ENCODE data around the gene ATP5MC2. TPM values are rescaled to one million over a fixed set of nuclear protein-coding genes. Genes with fewer than 3 reads are reported as not detected.
A peak's percentile ranks its signal among the peaks of the same experiment; 100 is the strongest.
"Not testable (repeated sequence)": the region's sequence is repeated elsewhere in the genome, so short reads cannot be mapped to it uniquely, and the experiment has no call there.

ATP5MC2 gene
- total RNA-seq, 1 donor from 2014 or later = 283 TPM

GRCh38 chr12:53684654-53685220 is 8.9 kb upstream of the ATP5MC2 start:
- no peak for DNase-seq
- TF ChIP-seq CTCF (IDR thresholded peaks at IDR 0.05; ENCODE audit: partially characterized antibody, unreplicated experiment) = no peak
- H3K4me1 Mint-ChIP-seq (ENCODE audit: low read depth, unreplicated experiment) = no peaks in the 10 kb centered on the region
- no peak overlapping the region for H3K4me3 Mint-ChIP-seq (ENCODE audit: unreplicated experiment)
- peaks cover 2% of the 10 kb centered on the region for H3K27me3 Mint-ChIP-seq (ENCODE audit: unreplicated experiment)
- H3K9me3 Mint-ChIP-seq (ENCODE audit: unreplicated experiment) = no peaks in the 10 kb centered on the region
- H3K36me3 Mint-ChIP-seq (ENCODE audit: unreplicated experiment) = no peaks in the 10 kb centered on the region
- no peak overlapping the region for H3K27ac Mint-ChIP-seq (ENCODE audit: unreplicated experiment)

GRCh38 chr12:53683983-53684382 is 8.1 kb upstream of the ATP5MC2 start:
- H3K4me3 Mint-ChIP-seq (ENCODE audit: unreplicated experiment) = no peak overlapping the region
- no peak overlapping the region for H3K27ac Mint-ChIP-seq (ENCODE audit: unreplicated experiment)
- no peaks in the 10 kb centered on the region for H3K36me3 Mint-ChIP-seq (ENCODE audit: unreplicated experiment)
- no peak for DNase-seq
- peaks cover 2% of the 10 kb centered on the region for H3K4me1 Mint-ChIP-seq (ENCODE audit: low read depth, unreplicated experiment)
- no peak for TF ChIP-seq CTCF (IDR thresholded peaks at IDR 0.05; ENCODE audit: partially characterized antibody, unreplicated experiment)
- peaks cover 4% of the 10 kb centered on the region for H3K9me3 Mint-ChIP-seq (ENCODE audit: unreplicated experiment)
- H3K27me3 Mint-ChIP-seq (ENCODE audit: unreplicated experiment) = peaks cover 2% of the 10 kb centered on the region

- no peak overlapping the region for H3K4me3 Mint-ChIP-seq (ENCODE audit: unreplicated experiment)
- H3K4me1 Mint-ChIP-seq (ENCODE audit: low read depth, unreplicated experiment) = peaks cover 6% of the 10 kb centered on the region
- peaks cover 4% of the 10 kb centered on the region for H3K9me3 Mint-ChIP-seq (ENCODE audit: unreplicated experiment)
- H3K36me3 Mint-ChIP-seq (ENCODE audit: unreplicated experiment) = no peaks in the 10 kb centered on the region
- no peak overlapping the region for H3K27ac Mint-ChIP-seq (ENCODE audit: unreplicated experiment)
- no peak for DNase-seq
- no peak for TF ChIP-seq CTCF (IDR thresholded peaks at IDR 0.05; ENCODE audit: partially characterized antibody, unreplicated experiment)
- peaks cover 2% of the 10 kb centered on the region for H3K27me3 Mint-ChIP-seq (ENCODE audit: unreplicated experiment)
Observed at GRCh38 chr12:53683494-53683893, 7.6 kb upstream of the ATP5MC2 start.

- Mint-ChIP-seq H3K9me3 (ENCODE audit: unreplicated experiment) (peaks cover 14% of the 10 kb centered on the region), H3K4me1 (ENCODE audit: low read depth, unreplicated experiment) (peaks cover 22% of the 10 kb centered on the region)
- not testable (repeated sequence) for H3K4me3 Mint-ChIP-seq (ENCODE audit: unreplicated experiment); DNase-seq; H3K27me3 Mint-ChIP-seq (ENCODE audit: unreplicated experiment); H3K27ac Mint-ChIP-seq (ENCODE audit: unreplicated experiment); H3K36me3 Mint-ChIP-seq (ENCODE audit: unreplicated experiment)
Observed at GRCh38 chr12:53680061-53680460, 4.2 kb upstream of the ATP5MC2 start.

GRCh38 chr12:53677800-53678148 is 1.9 kb upstream of the ATP5MC2 start:
- H3K27ac Mint-ChIP-seq (ENCODE audit: unreplicated experiment) = peak overlapping the region; percentile 87
- no peak for TF ChIP-seq CTCF (IDR thresholded peaks at IDR 0.05; ENCODE audit: partially characterized antibody, unreplicated experiment)
- H3K36me3 Mint-ChIP-seq (ENCODE audit: unreplicated experiment) = no peaks in the 10 kb centered on the region
- peaks cover 4% of the 10 kb centered on the region for H3K27me3 Mint-ChIP-seq (ENCODE audit: unreplicated experiment)
- peaks cover 14% of the 10 kb centered on the region for H3K9me3 Mint-ChIP-seq (ENCODE audit: unreplicated experiment)
- DNase-seq = no peak
- peak overlapping the region; percentile 84 for H3K4me3 Mint-ChIP-seq (ENCODE audit: unreplicated experiment)
- H3K4me1 Mint-ChIP-seq (ENCODE audit: low read depth, unreplicated experiment) = peaks cover 22% of the 10 kb centered on the region
